Prostate gland (tissue), 2 donors: ENCODE results near the gene C2.

Experiments used
- CTCF ChIP-seq, 4 experiments: fragments of 200-600 bp in 2 of 4; fragments of 450-650 bp in 2 of 4; sonication (generic) in 2 of 4; IDR thresholded peaks; 1 replicate in 3 of 4; 2 replicates in 1 of 4; pipeline ENCODE4 v1.5.1; 2016 to 2019; ENCODE audit warnings: antibody characterized with exemption in 4 of 4, mild to moderate bottlenecking in 2 of 4, moderate library complexity in 2 of 4
- POLR2A ChIP-seq: fragments of 450-650 bp; IDR thresholded peaks from one replicate; pipeline ENCODE4 v1.6.1; 2016; ENCODE audit warnings: antibody characterized with exemption, mild to moderate bottlenecking
- POLR2AphosphoS5 ChIP-seq: sonication (generic); formaldehyde crosslinking; IDR thresholded peaks from one replicate; pipeline ENCODE4 v1.6.1; 2017; ENCODE audit warnings: antibody characterized with exemption

- TF ChIP-seq POLR2A, result no peak
- no peak for TF ChIP-seq CTCF (IDR thresholded peaks at IDR 0.05)
- peak; percentile 73 for TF ChIP-seq POLR2AphosphoS5
Observed at GRCh38 chr6:31919624-31920303, 7.8 kb upstream of the C2 start.
